ENCODE data around the gene TRAPPC12.
A peak's percentile ranks its signal among the peaks of the same experiment; 100 is the strongest.
"Not testable (repeated sequence)": the region's sequence is repeated elsewhere in the genome, so short reads cannot be mapped to it uniquely, and the experiment has no call there.

Gene TRAPPC12

DNA sequence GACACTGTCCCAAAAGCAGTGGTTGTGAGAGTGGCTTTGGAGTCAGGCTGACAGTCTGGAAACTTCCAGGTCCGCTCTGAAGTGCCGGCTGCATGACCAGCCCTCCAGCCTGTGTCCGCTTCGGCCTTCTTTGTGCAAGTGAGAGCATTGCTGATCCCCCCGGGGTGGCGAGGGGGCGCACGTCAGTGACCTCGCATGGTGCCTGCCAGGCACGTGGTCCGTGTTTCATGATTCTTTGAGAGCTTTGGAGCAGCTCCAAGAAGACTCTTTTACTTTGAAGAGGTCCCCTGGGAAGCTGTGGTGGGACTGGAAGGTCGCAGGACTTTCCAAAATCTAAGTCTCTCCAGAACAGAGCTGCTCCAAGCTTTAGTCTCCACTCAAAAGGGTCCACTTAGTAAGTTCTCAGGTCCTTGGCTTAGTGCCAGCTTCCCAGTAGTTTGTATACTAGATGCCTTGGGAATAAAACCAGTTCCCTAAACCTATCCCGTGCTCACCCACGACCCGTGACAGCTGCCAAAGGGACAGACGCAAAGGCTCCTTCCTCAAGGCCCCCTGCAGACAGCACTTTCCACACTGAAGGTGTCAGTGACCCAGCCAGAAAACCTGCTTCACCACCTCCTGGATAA, 71.0 kb downstream of the TRAPPC12 start:
- peak in 2 of 10 donors; percentile 44 to 63 for DNase-seq
- intact Hi-C loops (cut with DNase I) = no loop called here

DNA sequence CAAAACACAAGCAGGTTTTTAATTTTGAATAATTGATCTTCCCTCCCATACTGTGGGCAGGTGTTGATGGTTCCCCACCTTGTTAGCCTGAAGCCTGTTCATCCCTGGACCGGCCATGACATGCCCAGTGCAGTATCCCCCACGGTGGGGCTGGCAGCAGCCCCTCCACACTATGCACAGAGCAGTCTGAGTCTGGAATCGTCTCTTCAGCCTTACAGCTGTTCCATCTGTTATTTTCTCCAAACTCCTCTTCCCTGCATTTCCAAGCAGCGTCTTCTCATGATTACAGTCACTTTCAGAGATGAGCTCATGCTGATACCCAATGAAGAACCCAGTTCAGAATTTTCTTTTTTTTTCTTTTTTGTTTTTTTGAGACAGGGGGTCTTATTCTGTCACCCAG, 71.7 kb downstream of the TRAPPC12 start:
- DNase-seq = peak in 1 of 10 donors; percentile 20
- intact Hi-C loops (cut with DNase I) = no loop called here

- DNase-seq = peak in 2 of 10 donors; percentile 67 to 73
Measured at GRCh38 chr2:3451926-3452671, 72.6 kb downstream of the TRAPPC12 start.

DNA sequence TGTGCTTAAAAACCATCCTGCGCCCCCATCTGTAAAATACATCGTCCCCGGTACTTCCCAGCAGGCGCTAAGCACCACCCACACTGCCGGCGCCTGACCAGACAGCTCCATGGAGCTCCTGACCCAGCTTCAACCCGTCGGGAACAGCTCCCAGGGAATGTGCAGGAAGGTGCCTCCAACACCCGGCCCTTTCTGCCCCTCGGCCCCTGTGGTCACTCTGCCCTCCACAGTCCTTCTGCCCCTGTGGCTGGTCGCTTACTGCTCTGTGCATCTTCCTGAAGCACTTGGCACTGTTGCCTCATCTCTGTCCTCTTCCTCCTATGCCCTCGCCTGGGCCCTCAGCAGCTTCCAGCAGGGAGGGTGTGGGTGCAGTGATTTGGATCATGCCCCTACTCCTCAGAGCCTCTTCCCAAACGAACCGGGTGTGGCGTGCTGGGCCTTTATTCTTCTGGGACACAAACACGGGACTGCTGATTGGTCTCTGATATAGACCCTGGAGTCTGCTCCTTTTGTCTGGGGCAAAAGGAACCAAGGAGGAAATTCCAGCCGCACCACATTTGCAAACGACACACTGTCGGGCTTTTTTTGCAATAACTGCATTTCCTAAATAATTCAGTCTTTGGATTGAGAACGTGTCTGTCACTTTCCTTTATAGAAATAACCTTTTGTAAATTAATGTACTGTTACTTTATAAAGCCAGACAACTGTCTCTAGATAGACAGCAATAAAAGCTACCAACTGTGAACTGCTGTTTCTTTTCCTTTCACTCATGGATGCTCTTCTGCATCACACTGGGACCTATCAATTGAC, 73.9 kb downstream of the TRAPPC12 start:
- DNase-seq = peak in 7 of 10 donors; percentile 64 to 94 (median 76)
- intact Hi-C loops (cut with DNase I) = no loop called here

More at GRCh38 chr2:3451926-3452671, 72.6 kb downstream of the TRAPPC12 start:
- intact Hi-C loops (cut with DNase I) = no loop called here

DNA sequence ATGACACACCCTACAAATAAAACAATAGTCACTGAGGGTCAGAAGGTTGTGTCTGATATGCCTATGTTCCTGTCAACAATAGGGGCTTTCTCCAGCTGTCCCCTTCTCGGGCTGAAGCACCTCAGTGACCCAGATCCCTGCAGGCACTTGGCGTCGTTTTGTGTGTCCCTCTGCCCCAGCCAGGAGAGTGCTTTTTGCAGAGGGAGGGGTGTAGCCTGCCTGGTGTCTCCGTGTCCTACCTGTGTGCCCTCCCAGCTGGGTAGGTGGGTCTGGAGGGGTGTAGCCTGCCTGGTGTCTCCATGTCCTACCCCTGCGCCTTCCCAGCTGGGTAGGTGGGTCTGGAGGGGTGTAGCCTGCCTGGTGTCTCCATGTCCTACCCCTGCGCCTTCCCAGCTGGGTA, 74.5 kb downstream of the TRAPPC12 start:
- peak in 1 of 10 donors; percentile 53 for DNase-seq
- intact Hi-C loops (cut with DNase I) = not testable (repeated sequence)

GRCh38 chr2:3454802-3455201, 75.3 kb downstream of the TRAPPC12 start:
- DNase-seq = peak in 2 of 10 donors; percentile 62 to 76
- intact Hi-C loops (cut with DNase I) = no loop called here

DNA sequence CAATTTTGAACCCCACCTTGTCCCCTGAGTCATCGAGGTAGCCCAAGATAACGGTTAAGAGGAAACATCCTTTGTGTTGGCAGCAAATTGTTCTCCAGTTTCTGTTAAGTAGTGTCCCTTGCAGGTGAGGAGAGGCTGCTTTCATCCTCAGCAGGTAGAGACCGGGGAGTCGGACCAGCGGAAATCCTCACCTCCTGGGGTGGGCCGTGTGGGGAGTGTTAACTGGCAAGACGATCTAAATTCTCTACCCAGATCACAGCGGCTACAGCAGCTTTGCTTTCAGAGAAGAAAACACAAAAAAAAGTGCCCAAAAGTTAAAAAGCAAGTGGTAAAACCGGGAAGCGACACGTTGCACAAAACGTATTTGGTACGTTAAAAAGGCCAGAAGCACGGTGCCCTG, 76.6 kb downstream of the TRAPPC12 start:
- intact Hi-C loops (cut with DNase I) = no loop called here
- no peak for DNase-seq

- peak in 2 of 10 donors; percentile 40 to 59 for DNase-seq
- intact Hi-C loops (cut with DNase I) = no loop called here
Measured at GRCh38 chr2:3457524-3458395, 78.3 kb downstream of the TRAPPC12 start.

DNA sequence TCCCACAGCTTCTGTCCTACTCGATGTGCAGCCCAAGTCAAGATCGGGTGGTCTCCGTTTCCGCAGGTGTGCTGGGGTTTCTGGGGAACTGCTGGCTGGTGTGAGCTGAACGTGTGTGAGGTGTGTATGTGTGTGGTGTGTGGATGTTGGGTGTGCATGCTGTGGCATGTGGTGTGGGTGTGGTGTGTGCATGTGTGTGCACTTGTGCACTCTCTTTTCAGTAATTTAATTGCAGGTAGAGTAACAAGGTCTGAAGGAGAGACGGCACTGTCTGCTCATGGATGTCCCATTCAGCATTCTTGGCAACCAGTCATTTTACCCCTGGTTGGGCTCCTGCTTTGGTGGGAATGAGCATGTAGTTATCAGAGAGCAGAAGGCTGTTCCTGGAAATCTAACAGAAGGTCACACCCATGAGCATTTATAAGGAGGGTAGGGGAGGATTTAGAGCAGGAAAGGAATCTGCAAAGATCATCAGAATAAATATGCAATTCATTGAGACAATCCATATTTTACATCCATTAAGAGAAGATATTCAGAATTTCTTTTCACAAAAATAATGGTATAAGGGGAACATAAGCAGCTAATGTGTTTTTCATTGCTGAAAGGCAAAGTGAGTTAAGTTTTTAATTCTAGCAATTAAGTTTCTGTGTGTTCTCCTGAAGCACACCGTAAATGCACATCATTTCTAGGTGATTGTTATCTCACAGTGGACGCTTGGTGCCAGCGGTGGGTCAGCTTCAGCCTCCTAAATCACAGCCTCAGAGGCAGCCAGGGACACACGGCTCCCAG, 79.1 kb downstream of the TRAPPC12 start:
- intact Hi-C loops (cut with DNase I) = no loop called here
- DNase-seq = no peak

- intact Hi-C loops (cut with DNase I) = no loop called here
- peak in 3 of 10 donors; percentile 76 to 85 (median 83) for DNase-seq
Measured at GRCh38 chr2:3459185-3460015, 79.9 kb downstream of the TRAPPC12 start.

DNA sequence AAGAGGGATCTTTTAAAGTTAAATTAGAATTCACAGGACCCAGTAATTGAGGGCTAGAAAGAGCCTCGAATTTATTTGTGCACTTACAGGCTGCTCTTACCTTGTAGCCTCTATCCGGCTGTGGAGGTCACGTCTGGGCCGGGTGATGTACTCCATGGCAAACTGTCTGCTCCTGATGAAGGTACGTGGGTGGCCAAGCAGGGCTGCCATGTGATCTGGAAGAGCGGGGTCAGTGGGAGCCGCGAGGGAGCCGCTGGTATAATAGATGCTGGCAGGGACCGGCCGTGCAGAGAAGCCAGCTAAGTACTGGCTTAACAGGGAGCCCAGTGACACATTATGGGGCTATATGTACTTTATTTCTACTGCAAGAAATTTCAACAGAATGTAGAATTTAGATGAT, 80.7 kb downstream of the TRAPPC12 start:
- peak in 3 of 10 donors; percentile 50 to 73 (median 70) for DNase-seq
- intact Hi-C loops (cut with DNase I) = no loop called here

GRCh38 chr2:3460831-3461800, 81.6 kb downstream of the TRAPPC12 start:
- DNase-seq = peak in 2 of 10 donors; percentile 72 to 75
- intact Hi-C loops (cut with DNase I) = no loop called here

DNA sequence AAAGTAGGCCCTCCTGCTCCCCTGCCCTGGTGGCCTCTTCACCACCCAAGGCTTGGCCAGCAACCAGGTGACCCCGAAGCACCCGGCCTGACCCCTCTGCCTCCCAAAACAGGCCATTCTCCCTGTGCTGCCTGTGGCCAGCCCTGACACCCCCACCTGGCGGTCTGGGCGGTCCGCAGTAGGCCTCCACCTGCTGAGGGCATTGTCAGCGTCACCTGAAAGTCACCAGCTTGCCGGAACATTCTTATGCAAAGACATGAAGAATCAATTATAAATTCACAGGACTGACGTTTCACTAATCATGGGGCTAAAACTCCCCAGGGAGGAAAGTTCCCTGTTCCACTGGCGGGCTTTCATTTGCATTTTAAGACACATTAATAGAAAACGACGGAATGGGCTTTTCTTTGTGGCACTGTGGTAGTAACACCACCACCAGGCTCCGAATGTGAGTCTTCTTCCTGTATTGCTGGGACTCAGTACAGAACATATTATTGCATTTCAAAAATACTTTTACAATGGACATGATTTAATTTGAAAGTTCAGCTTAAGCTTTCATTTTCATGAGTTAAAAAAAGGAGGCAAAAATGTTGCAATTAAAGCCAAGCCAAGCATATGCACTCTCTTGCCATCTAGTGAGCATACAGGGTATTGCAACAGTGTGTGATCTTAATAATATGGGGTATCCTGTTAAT, 82.5 kb downstream of the TRAPPC12 start:
- DNase-seq = peak in 3 of 10 donors; percentile 33 to 67 (median 66)

DNA sequence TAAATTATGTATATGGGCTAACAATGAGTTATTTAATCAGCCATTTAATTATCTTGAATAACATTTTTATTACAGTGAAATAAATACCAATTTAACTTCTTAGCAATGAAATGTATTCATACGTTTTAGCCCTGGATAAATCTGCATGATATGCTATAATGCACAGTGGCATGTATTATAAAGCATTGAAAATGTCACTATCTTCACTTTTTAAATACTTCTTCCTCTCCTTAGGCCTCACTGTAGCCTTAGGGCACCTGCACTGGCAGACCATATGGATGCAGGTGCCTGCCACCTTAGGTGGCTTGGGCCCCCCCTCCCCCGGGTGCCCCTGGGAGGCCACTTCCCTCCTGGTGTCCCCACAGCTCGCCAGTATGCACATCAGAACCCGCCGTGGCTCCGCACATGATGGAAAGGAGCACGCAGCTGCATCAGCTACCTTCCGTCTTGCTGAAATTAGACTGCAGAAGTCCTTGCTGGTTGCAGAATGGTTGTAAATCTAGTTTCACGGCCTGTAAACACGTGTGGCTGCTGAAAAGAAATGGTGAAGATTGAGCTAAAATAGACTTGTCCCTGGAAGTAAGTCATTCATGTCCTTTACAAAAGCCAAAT, 83.1 kb downstream of the TRAPPC12 start:
- intact Hi-C loops (cut with DNase I) = no loop called here
- peak in 4 of 10 donors; percentile 10 to 77 (median 71) for DNase-seq

More for the DNA sequence above, 82.5 kb downstream of the TRAPPC12 start:
- intact Hi-C loops (cut with DNase I) = no loop called here

- peak in 5 of 10 donors; percentile 7 to 65 (median 58) for DNase-seq
- intact Hi-C loops (cut with DNase I) = no loop called here
Measured at GRCh38 chr2:3463186-3463835, 83.8 kb downstream of the TRAPPC12 start.

GRCh38 chr2:3463944-3464343, 84.5 kb downstream of the TRAPPC12 start:
- peak in 4 of 10 donors; percentile 1 to 72 (median 21) for DNase-seq
- intact Hi-C loops (cut with DNase I) = no loop called here

Measured in posterior cingulate gyrus (tissue), 11 donors.